Liver (tissue), 9 donors: ENCODE data around the gene ZFP62. TPM values are rescaled to one million over a fixed set of nuclear protein-coding genes. Genes with fewer than 3 reads are reported as not detected.
A peak's percentile ranks its signal among the peaks of the same experiment; 100 is the strongest.

ENCODE experiments used
- DNase-seq: peaks from one replicate; pipeline ENCODE4 v3.0.0-alpha.2; 2017; ENCODE audit warnings: low spot score
- H3K27ac ChIP-seq, 2 donors: one replicate each; pipeline ENCODE4 v1.7.0; 2013; ENCODE audit warnings: inconsistent platforms in 2 of 2, low read length in 2 of 2, control low read depth in 1 of 2, low read depth in 1 of 2, mild to moderate bottlenecking in 1 of 2
- H3K27me3 ChIP-seq, 4 donors: one replicate each; pipeline versions ENCODE4 v1.6.1 to v1.7.0; 2013; ENCODE audit warnings: low read length in 3 of 4, inconsistent platforms in 1 of 4, mild to moderate bottlenecking in 1 of 4, moderate library complexity in 1 of 4; ENCODE audit not compliant: control insufficient read depth in 4 of 4, insufficient read depth in 4 of 4
- H3K36me3 ChIP-seq, 4 donors: one replicate each; pipeline versions ENCODE4 v1.6.1 to v1.7.0; 2013; ENCODE audit warnings: low read length in 3 of 4, mild to moderate bottlenecking in 3 of 4, low read depth in 1 of 4, moderate library complexity in 1 of 4; ENCODE audit not compliant: control insufficient read depth in 4 of 4, insufficient read depth in 3 of 4
- H3K4me1 ChIP-seq, 4 donors: one replicate each; pipeline versions ENCODE4 v1.6.1 to v1.7.0; 2013; ENCODE audit warnings: low read length in 3 of 4, mild to moderate bottlenecking in 3 of 4, moderate library complexity in 1 of 4; ENCODE audit not compliant: control insufficient read depth in 4 of 4, insufficient read depth in 4 of 4
- H3K4me3 ChIP-seq, 3 donors: one replicate each; pipeline versions ENCODE4 v1.6.1 to v1.7.0; 2013; ENCODE audit warnings: low read length in 3 of 3, control low read depth in 1 of 3, low read depth in 1 of 3, mild to moderate bottlenecking in 1 of 3
- H3K9ac ChIP-seq, 2 donors: one replicate each; pipeline ENCODE4 v1.7.0; 2013; ENCODE audit warnings: low read length in 2 of 2, mild to moderate bottlenecking in 2 of 2, moderate library complexity in 2 of 2, control low read depth in 1 of 2, low read depth in 1 of 2
- H3K9me3 ChIP-seq, 4 donors: one replicate each; pipeline versions ENCODE4 v1.6.1 to v1.7.0; 2013; ENCODE audit warnings: low read length in 3 of 4; ENCODE audit not compliant: control insufficient read depth in 4 of 4
- EGR1 ChIP-seq, 2 donors: IDR thresholded peaks; 2 replicates each; pipeline ENCODE4 v1.6.1; 2016 to 2018; ENCODE audit warnings: antibody characterized with exemption in 2 of 2, low read depth in 2 of 2
- FOXA1 ChIP-seq: IDR thresholded peaks from 2 replicates; pipeline ENCODE4 v1.6.1; 2016; ENCODE audit warnings: antibody characterized with exemption
- FOXA2 ChIP-seq: IDR thresholded peaks from 2 replicates; pipeline ENCODE4 v1.6.1; 2016; ENCODE audit warnings: antibody characterized with exemption
- GABPA ChIP-seq, 2 donors: IDR thresholded peaks in 1 of 2; conservative IDR thresholded peaks in 1 of 2; 2 replicates each; pipeline ENCODE4 v1.6.1; 2016; ENCODE audit warnings: antibody characterized with exemption in 2 of 2, mild to moderate bottlenecking in 1 of 2, moderate library complexity in 1 of 2
- HNF4A ChIP-seq, 2 donors: conservative IDR thresholded peaks; 2 replicates each; pipeline ENCODE4 v1.6.1; 2016; ENCODE audit warnings: antibody characterized with exemption in 2 of 2, mild to moderate bottlenecking in 2 of 2
- HNF4G ChIP-seq: IDR thresholded peaks from 2 replicates; pipeline ENCODE4 v1.6.1; 2016; ENCODE audit warnings: antibody characterized with exemption
- JUND ChIP-seq, 2 donors: IDR thresholded peaks; 2 replicates each; pipeline ENCODE4 v1.6.1; 2016; ENCODE audit warnings: antibody characterized with exemption in 2 of 2
- NR2F2 ChIP-seq: IDR thresholded peaks from 2 replicates; pipeline ENCODE4 v1.6.1; 2016; ENCODE audit warnings: antibody characterized with exemption
- RAD21 ChIP-seq, 2 donors: IDR thresholded peaks; 2 replicates each; pipeline ENCODE4 v1.6.1; 2016; ENCODE audit warnings: antibody characterized with exemption in 2 of 2, mild to moderate bottlenecking in 2 of 2
- RXRA ChIP-seq, 2 donors: IDR thresholded peaks; 2 replicates each; pipeline ENCODE4 v1.6.1; 2017 to 2018; ENCODE audit warnings: antibody characterized with exemption in 2 of 2, mild to moderate bottlenecking in 1 of 2
- SP1 ChIP-seq: IDR thresholded peaks from 2 replicates; pipeline ENCODE4 v1.6.1; 2018; ENCODE audit warnings: antibody characterized with exemption, mild to moderate bottlenecking
- TAF1 ChIP-seq: conservative IDR thresholded peaks from 2 replicates; pipeline ENCODE4 v1.6.1; 2016; ENCODE audit warnings: antibody characterized with exemption, mild to moderate bottlenecking
- YY1 ChIP-seq: IDR thresholded peaks from 2 replicates; pipeline ENCODE4 v1.6.1; 2016; ENCODE audit warnings: antibody characterized with exemption, mild to moderate bottlenecking
- WGBS: extraction: QIAGEN DNeasy Blood & Tissue Kit; methylation state at CpG from one replicate; pipeline ENCODE4 v1.1.7; 2013; 5-methylcytosine and 5-hydroxymethylcytosine counted together
- polyA plus RNA-seq, 2 donors: library from polyadenylated mRNA; stranded (reverse) in 1 of 2; unstranded in 1 of 2; fragments of 200-250 nt in 1 of 2; fragments of >200 nt in 1 of 2; fragmentation: Nextera tagmentation in 1 of 2; extraction: Ambion mirVana in 1 of 2; gene quantifications; one replicate each; pipeline versions ENCODE4 v1.2.1 to v1.2.3, GENCODE V29; 2013 to 2015
- total RNA-seq, 2 donors: library from RNA; depleted of rRNA; stranded (reverse); fragments of >200 nt; gene quantifications; one replicate each; pipeline ENCODE4 v1.2.3, GENCODE V29; 2014
- TF ChIP-seq, protein P1 (sequence below): IDR thresholded peaks from 2 replicates; pipeline ENCODE4 v1.6.1; 2016; ENCODE audit warnings: antibody characterized with exemption, mild to moderate bottlenecking
- TF ChIP-seq, protein P2 (sequence below): IDR thresholded peaks from 2 replicates; pipeline ENCODE4 v1.6.1; 2016; ENCODE audit warnings: antibody characterized with exemption
- TF ChIP-seq, protein P3 (sequence below): IDR thresholded peaks from 2 replicates; pipeline ENCODE4 v1.6.1; 2016; ENCODE audit warnings: antibody characterized with exemption
- TF ChIP-seq, protein P4 (sequence below): IDR thresholded peaks from 2 replicates; pipeline ENCODE4 v1.6.1; 2016; ENCODE audit warnings: antibody characterized with exemption
- donor health status: healthy.
- donor health status: healthy.
- donor health status: healthy.
- donor health status: healthy.
- donor health status: healthy.

Gene ZFP62
- total and polyA plus RNA-seq, 4 donors, result 3.4 to 8.8 (median 5.7) TPM

DNA sequence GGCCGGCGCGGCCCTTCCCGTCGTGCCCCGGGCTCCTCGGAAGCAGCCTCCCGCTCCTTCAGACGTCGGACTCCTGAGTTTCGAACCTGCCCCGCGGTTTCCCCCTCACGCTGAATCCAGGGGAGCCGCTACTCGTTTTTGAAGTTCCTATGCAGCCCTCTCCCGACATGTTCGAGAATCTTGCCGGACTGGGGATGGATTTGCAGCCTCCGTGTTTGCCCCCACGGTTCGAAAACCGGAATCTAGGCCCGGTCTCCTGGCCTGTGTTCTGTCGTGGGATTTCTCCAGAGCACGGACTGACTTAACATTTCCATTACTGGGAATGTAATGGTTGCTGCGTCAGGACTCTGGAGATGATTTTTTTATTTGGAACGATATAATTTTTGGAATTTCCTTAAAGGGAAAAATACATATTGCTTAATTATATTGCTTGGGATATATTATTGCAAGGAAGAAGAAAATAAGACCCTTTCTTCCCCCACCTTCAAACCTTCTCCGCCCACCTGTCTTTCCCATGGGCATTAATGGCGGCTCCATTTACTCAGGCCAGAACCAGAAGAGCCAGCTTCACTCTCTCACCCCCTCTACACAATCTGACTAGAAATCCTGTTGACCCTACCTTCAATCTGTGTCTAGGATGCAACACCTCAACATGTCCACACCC, 50.0 kb downstream of the ZFP62 start:
- no peaks in the 10 kb centered on the region for H3K9me3 ChIP-seq
- H3K27ac ChIP-seq, result peak overlapping the region; percentile 93 to 94
- no peak for DNase-seq
- TF ChIP-seq RXRA (IDR thresholded peaks at IDR 0.05) (no peak), HNF4G (no peak)
- H3K27me3 ChIP-seq, result no peaks in the 10 kb centered on the region
- H3K4me1 ChIP-seq, result peaks cover 10 to 45% (median 36%) of the 10 kb centered on the region in 4 donors
- H3K4me3 ChIP-seq, result peak overlapping the region; percentile 55 to 74 (median 57)
- WGBS, result 8% methylated on average over 30 of the region's 30 CpGs
- H3K9ac ChIP-seq, result peak overlapping the region; percentile 70 to 82
- no peaks in the 10 kb centered on the region for H3K36me3 ChIP-seq

DNA sequence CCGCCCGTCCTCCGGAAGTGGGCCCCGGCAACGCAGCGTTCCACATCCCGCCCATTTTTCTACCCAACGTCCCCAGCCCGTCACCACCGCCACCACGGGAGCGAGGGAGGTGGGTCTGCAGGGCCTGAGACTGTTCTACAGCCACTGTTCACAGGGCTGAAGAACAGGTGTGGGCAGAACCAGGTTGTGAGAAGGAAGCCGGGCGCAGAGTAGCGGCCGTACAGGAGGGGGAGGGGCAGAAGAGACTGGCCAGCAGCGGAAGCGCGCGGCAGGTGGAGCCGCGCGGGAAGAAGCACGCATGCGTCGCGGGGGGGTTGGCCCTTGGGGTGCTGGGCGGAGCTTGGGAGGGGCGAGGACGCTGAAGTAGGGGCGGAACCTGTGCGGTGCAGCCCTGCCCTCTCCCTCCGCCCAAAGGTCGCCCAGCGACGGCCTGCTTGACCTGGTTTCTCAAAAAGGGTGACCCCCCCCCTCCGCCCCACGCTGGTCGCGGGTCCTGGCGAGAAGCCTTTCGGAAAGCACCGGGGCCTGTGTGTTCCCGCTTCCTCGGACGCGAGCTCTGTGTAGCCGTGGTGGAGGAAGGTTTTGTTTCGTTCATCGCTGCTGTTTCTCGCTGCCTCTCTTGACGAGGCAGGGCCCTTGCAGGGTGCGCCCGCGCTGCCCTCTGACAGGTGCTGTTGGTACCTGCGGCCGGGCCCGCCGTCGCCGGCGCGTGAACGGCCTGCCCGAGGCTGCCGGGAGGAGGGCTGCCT, 50.7 kb downstream of the ZFP62 start:
- Histone ChIP-seq H3K36me3 (no peaks in the 10 kb centered on the region), H3K4me3 (peak overlapping the region; percentile 56 to 74 (median 74)), H3K27me3 (no peaks in the 10 kb centered on the region), H3K4me1 (peaks cover 10 to 49% (median 41%) of the 10 kb centered on the region in 4 donors), H3K9me3 (no peaks in the 10 kb centered on the region), H3K27ac (peak overlapping the region; percentile 93 to 94), H3K9ac (peak overlapping the region; percentile 4 to 70)
- WGBS, result under 1% methylated on average over 66 of the region's 66 CpGs
- peak; percentile 78 for TF ChIP-seq SP1
- peak in 1 of 2 donors; percentile 26 for TF ChIP-seq RAD21 (IDR thresholded peaks at IDR 0.05)
- TF ChIP-seq, protein P1, sequence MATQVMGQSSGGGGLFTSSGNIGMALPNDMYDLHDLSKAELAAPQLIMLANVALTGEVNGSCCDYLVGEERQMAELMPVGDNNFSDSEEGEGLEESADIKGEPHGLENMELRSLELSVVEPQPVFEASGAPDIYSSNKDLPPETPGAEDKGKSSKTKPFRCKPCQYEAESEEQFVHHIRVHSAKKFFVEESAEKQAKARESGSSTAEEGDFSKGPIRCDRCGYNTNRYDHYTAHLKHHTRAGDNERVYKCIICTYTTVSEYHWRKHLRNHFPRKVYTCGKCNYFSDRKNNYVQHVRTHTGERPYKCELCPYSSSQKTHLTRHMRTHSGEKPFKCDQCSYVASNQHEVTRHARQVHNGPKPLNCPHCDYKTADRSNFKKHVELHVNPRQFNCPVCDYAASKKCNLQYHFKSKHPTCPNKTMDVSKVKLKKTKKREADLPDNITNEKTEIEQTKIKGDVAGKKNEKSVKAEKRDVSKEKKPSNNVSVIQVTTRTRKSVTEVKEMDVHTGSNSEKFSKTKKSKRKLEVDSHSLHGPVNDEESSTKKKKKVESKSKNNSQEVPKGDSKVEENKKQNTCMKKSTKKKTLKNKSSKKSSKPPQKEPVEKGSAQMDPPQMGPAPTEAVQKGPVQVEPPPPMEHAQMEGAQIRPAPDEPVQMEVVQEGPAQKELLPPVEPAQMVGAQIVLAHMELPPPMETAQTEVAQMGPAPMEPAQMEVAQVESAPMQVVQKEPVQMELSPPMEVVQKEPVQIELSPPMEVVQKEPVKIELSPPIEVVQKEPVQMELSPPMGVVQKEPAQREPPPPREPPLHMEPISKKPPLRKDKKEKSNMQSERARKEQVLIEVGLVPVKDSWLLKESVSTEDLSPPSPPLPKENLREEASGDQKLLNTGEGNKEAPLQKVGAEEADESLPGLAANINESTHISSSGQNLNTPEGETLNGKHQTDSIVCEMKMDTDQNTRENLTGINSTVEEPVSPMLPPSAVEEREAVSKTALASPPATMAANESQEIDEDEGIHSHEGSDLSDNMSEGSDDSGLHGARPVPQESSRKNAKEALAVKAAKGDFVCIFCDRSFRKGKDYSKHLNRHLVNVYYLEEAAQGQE, result no peak
- TF ChIP-seq EGR1 (IDR thresholded peaks at IDR 0.05; ENCODE audit: low read depth in 2 of 2), result peak; percentile 35 to 42
- TF ChIP-seq TAF1, result no peak
- no peak for TF ChIP-seq JUND (IDR thresholded peaks at IDR 0.05)
- peak; percentile 83 to 95 for TF ChIP-seq GABPA (IDR thresholded peaks at IDR 0.05 in 1 of 2, conservative IDR thresholded peaks at IDR 0.05 in 1 of 2)
- TF ChIP-seq, protein P2, sequence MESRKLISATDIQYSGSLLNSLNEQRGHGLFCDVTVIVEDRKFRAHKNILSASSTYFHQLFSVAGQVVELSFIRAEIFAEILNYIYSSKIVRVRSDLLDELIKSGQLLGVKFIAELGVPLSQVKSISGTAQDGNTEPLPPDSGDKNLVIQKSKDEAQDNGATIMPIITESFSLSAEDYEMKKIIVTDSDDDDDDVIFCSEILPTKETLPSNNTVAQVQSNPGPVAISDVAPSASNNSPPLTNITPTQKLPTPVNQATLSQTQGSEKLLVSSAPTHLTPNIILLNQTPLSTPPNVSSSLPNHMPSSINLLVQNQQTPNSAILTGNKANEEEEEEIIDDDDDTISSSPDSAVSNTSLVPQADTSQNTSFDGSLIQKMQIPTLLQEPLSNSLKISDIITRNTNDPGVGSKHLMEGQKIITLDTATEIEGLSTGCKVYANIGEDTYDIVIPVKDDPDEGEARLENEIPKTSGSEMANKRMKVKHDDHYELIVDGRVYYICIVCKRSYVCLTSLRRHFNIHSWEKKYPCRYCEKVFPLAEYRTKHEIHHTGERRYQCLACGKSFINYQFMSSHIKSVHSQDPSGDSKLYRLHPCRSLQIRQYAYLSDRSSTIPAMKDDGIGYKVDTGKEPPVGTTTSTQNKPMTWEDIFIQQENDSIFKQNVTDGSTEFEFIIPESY, result peak; percentile 61
- TF ChIP-seq YY1, result peak; percentile 48
- no peak for TF ChIP-seq FOXA2
- TF ChIP-seq NR2F2, result peak; percentile 91
- peak; percentile 49 to 58 for TF ChIP-seq RXRA (IDR thresholded peaks at IDR 0.05)
- TF ChIP-seq, protein P3, sequence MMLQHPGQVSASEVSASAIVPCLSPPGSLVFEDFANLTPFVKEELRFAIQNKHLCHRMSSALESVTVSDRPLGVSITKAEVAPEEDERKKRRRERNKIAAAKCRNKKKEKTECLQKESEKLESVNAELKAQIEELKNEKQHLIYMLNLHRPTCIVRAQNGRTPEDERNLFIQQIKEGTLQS, result no peak
- peak; percentile 58 to 68 for TF ChIP-seq HNF4A (conservative IDR thresholded peaks at IDR 0.05)
- TF ChIP-seq FOXA1, result no peak
- TF ChIP-seq, protein P4, sequence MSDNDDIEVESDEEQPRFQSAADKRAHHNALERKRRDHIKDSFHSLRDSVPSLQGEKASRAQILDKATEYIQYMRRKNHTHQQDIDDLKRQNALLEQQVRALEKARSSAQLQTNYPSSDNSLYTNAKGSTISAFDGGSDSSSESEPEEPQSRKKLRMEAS, result peak; percentile 77
- DNase-seq, result peak; percentile 99
